Ovary (tissue), 10 donors: Measurements from ENCODE around the gene MRPL38. TPM values are rescaled to one million over a fixed set of nuclear protein-coding genes. Genes with fewer than 3 reads are reported as not detected.

Experiments
- DNase-seq, 5 donors: peaks; one replicate each; pipeline ENCODE4 v3.0.0-alpha.2; 2019 to 2020
- H3K27ac ChIP-seq, 2 donors: fragments of 200-600 bp; one replicate each; pipeline versions ENCODE4 v1.5.1 to v1.8.0; 2019 to 2022
- H3K27me3 ChIP-seq: fragments of 200-600 bp; one replicate; pipeline ENCODE4 v1.8.0; 2022
- H3K36me3 ChIP-seq: fragments of 200-600 bp; sonication (generic); one replicate; pipeline ENCODE4 v1.5.1; 2019
- H3K4me1 ChIP-seq: one replicate; pipeline ENCODE4 v1.8.1; 2013; ENCODE audit warnings: mild to moderate bottlenecking, moderate library complexity; ENCODE audit not compliant: insufficient read depth
- H3K4me3 ChIP-seq: fragments of 200-600 bp; sonication (generic); one replicate; pipeline ENCODE4 v1.5.1; 2017
- H3K9me3 ChIP-seq, 2 donors: fragments of 200-600 bp in 1 of 2; sonication (generic) in 1 of 2; one replicate each; pipeline versions ENCODE4 v1.5.1 to v1.8.1; 2013 to 2019; ENCODE audit warnings: mild to moderate bottlenecking in 1 of 2, moderate library complexity in 1 of 2
- EP300 ChIP-seq: sonication (generic); formaldehyde crosslinking; IDR thresholded peaks from one replicate; pipeline ENCODE4 v1.6.1; 2017; ENCODE audit warnings: antibody characterized with exemption
- POLR2A ChIP-seq: fragments of 450-650 bp; IDR thresholded peaks from one replicate; pipeline ENCODE4 v1.6.1; 2017; ENCODE audit warnings: antibody characterized with exemption, mild to moderate bottlenecking, moderate library complexity
- WGBS, 3 donors: extraction: QIAGEN DNeasy Blood & Tissue Kit in 1 of 3; methylation state at CpG; one replicate each; pipeline versions ENCODE4 v1.1.5 to v1.1.7; 2013 to 2017; 5-methylcytosine and 5-hydroxymethylcytosine counted together
- intact Hi-C, 4 donors: fragments of 100-400 bp; cut with DNase I; formaldehyde crosslinking; loops; one replicate each; pipeline versions ENCODE4 v1.11.0 to v1.15.1; 2022 to 2023
- long read RNA-seq, 3 donors: library from polyadenylated mRNA in 2 of 3; unstranded in 2 of 3; transcript quantifications; one replicate each; pipeline ENCODE4 v2.0.0 and lab custom pipeline, GENCODE V29; 2021 to 2026
- polyA plus RNA-seq, 2 donors: library from polyadenylated mRNA; stranded (reverse); fragments of 200-250 nt in 1 of 2; fragments of 350-450 nt in 1 of 2; fragmentation: Illumina TruSeq in 1 of 2; extraction: RNeasy Lipid Tissue Mini Kit (QIAGEN cat#74804) in 1 of 2; gene quantifications; one replicate each; pipeline ENCODE4 v1.2.3, GENCODE V29; 2013 to 2014
- total RNA-seq, 7 donors: library from RNA; depleted of rRNA in 2 of 7; stranded (reverse); fragments of >200 nt in 2 of 7; fragmentation: NEBNext Ultra II Directional in 3 of 7; extraction: Animal tissue kit (Norgen Biotek cat#: 25700) in 3 of 7; gene quantifications; one replicate each; pipeline versions ENCODE4 v1.1.0 to v1.2.4, GENCODE V29; 2016 to 2023
- TF ChIP-seq, protein P1 (sequence below), 3 donors: fragments of 450-650 bp in 2 of 3; fragments of 200-600 bp in 1 of 3; IDR thresholded peaks; one replicate each; pipeline versions ENCODE4 v1.5.1 to v1.8.0; 2016 to 2022; ENCODE audit warnings: antibody characterized with exemption in 3 of 3, mild to moderate bottlenecking in 1 of 3
- donor health status: DM: no; HTN: no; CAD: no; lungs with moderate emphysema.
- donor health status: DM: no; HTN: no; CAD: no.
- donor health status: Bipolar disorder and iron deficiency.
- donor health status: DM: yes; HTN: yes; CAD: no.
- donor health status: DM: no; HTN: no; CAD: no.
- donor health status: DM: yes; HTN: yes; CAD: no.

MRPL38 gene
- total RNA-seq (10 to 100 TPM; 30.4 to 93.0 (median 83.4) TPM), polyA plus RNA-seq (10 to 100 TPM; 14.5 to 51.4 TPM)
- long read RNA-seq, donor 1, transcript MRPL38-201 (9 exons, 1,888 nt) = major isoform, 396 of 480 reads
- long read RNA-seq, donor 1, transcript MRPL38-211 (3 exons, 525 nt) = minor isoform, 7 of 480 reads
- long read RNA-seq, donor 1, partial matches to known transcripts = 17 of 480 reads
- long read RNA-seq, donor 1, other reads (novel, unspliced or antisense) = 57 of 480 reads
- long read RNA-seq, donor 2, transcript MRPL38-201 (9 exons, 1,888 nt) = major isoform, 30 of 34 reads
- long read RNA-seq, donor 2, partial matches to known transcripts = 0 of 34 reads
- long read RNA-seq, donor 2, other reads (novel, unspliced or antisense) = 0 of 34 reads
- long read RNA-seq, donor 3, transcript MRPL38-201 (9 exons, 1,888 nt) = major isoform, 110 of 143 reads
- long read RNA-seq, donor 3, partial matches to known transcripts = 5 of 143 reads
- long read RNA-seq, donor 3, other reads (novel, unspliced or antisense) = 26 of 143 reads

DNA sequence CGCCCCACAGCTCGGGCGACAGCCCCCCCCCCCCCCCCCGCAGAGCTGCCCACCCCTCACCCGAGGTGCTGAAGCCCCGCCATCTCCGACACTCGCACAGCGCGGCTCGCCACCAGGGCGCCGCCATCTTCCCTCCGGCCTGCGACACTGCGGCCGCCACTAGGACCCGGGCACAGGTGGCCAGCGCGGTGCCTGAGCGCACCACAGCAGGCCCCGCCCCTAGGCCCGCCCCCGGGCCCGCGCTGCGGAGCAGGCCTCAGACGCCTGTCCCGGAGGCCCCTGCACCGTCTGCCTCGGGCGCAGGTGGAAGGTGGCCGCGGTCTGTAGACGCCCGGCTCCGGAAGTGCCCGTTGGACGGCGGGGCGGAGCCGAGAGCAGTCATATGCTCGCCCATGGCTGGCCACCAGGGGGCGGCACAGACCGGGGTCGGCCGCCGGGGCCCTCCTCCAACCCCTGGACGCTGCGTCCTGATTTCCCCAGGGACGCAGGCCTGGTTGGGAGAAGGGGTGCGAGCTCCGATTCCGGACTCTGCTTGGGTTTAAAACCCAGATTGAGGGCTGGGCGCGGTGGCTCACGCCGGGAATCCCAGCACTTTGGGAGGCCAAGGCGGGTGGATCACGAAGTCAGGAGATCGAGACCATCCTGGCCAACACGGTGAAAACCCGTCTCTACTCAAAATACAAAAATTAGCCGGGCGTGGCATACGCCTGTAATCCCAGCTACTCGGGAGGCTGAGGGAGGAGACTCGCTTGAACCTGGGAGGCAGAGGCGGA, at the start of gene MRPL38:
TSS of gene MRPL38 (minus strand) at position 136 of the 773 bp plus-strand sequence. CDS start at position 127, 9 bp downstream.
- peak within 1 kb of the TSS; percentile 71 for H3K4me3 ChIP-seq
- TF ChIP-seq, protein P1, sequence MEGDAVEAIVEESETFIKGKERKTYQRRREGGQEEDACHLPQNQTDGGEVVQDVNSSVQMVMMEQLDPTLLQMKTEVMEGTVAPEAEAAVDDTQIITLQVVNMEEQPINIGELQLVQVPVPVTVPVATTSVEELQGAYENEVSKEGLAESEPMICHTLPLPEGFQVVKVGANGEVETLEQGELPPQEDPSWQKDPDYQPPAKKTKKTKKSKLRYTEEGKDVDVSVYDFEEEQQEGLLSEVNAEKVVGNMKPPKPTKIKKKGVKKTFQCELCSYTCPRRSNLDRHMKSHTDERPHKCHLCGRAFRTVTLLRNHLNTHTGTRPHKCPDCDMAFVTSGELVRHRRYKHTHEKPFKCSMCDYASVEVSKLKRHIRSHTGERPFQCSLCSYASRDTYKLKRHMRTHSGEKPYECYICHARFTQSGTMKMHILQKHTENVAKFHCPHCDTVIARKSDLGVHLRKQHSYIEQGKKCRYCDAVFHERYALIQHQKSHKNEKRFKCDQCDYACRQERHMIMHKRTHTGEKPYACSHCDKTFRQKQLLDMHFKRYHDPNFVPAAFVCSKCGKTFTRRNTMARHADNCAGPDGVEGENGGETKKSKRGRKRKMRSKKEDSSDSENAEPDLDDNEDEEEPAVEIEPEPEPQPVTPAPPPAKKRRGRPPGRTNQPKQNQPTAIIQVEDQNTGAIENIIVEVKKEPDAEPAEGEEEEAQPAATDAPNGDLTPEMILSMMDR (IDR thresholded peaks at IDR 0.05) = peak; percentile 98 to 100 (median 100)
- peak; percentile 66 for TF ChIP-seq POLR2A
- no peak for TF ChIP-seq EP300
- no peaks in the 10 kb centered on the region for H3K9me3 ChIP-seq
- no peaks in the 10 kb centered on the region for H3K27me3 ChIP-seq
- intact Hi-C loops = loop anchor here in 2 of 4 donors (2.0 to 5.0 kb wide), 3 partner anchors 74 to 102 kb away; partner anchors contain the start of genes ACOX1 (in 1 of the 2) and TEN1 (in 1 of the 2)
- WGBS, 3 donors = 0 to 1% (median 0%) methylated on average over 28 to 69 of the region's 69 CpGs
- no peaks in the 10 kb centered on the region for H3K36me3 ChIP-seq
- H3K27ac ChIP-seq = peak within 1 kb of the TSS; percentile 81 to 86
- DNase-seq = peak; percentile 93 to 95 (median 94)
- peaks cover 2% of the 10 kb centered on the region for H3K4me1 ChIP-seq

GRCh38 chr17:75950855-75951554, 46.3 kb upstream of the MRPL38 start:
- Histone ChIP-seq H3K4me3 (no peak overlapping the region), H3K4me1 (no peaks in the 10 kb centered on the region), H3K27ac (no peak overlapping the region), H3K9me3 (no peaks in the 10 kb centered on the region), H3K36me3 (no peaks in the 10 kb centered on the region), H3K27me3 (no peaks in the 10 kb centered on the region)
- TF ChIP-seq POLR2A = no peak
- TF ChIP-seq, protein P1 (IDR thresholded peaks at IDR 0.05) = no peak
- TF ChIP-seq EP300 = no peak
- no peak for DNase-seq
- 68 to 80% (median 77%) methylated on average over 8 of the region's 8 CpGs for WGBS, 3 donors
- intact Hi-C loops = no loop called here

GRCh38 chr17:75950421-75950820, 45.7 kb upstream of the MRPL38 start:
- intact Hi-C loops = no loop called here
- Histone ChIP-seq H3K4me3 (no peak overlapping the region), H3K4me1 (no peaks in the 10 kb centered on the region), H3K36me3 (no peaks in the 10 kb centered on the region), H3K27ac (no peak overlapping the region), H3K27me3 (no peaks in the 10 kb centered on the region), H3K9me3 (no peaks in the 10 kb centered on the region)
- TF ChIP-seq POLR2A = no peak
- TF ChIP-seq, protein P1 (IDR thresholded peaks at IDR 0.05) = no peak
- DNase-seq = no peak
- 87 to 90% (median 89%) methylated on average over 6 of the region's 6 CpGs for WGBS, 3 donors

DNA sequence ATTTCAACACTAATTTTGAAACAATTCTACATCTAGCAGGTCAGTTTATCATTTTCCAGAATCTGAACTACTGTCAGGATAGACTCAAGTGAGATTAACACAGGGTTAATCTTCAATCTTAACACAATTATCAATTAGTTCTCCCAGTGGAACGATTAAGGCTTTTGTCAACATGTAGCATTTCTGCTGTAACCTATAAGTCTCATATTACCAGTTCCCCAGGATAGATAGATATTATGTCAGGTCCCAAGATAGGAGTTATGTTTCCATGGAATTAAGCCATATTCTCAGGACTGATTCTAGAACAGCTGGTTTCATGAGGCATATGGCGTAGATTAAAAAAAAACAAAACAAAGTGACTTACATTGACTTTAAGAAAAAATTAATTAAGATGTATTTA, 40.5 kb upstream of the MRPL38 start:
- intact Hi-C loops = no loop called here
- 46 to 59% (median 55%) methylated on average over 2 of the region's 2 CpGs for WGBS, 3 donors
- no peaks in the 10 kb centered on the region for H3K36me3 ChIP-seq

More for the DNA sequence above, 40.5 kb upstream of the MRPL38 start:
- no peaks in the 10 kb centered on the region for H3K9me3 ChIP-seq
- H3K27ac ChIP-seq = no peak overlapping the region
- no peak for DNase-seq
- TF ChIP-seq, protein P1 (IDR thresholded peaks at IDR 0.05) = no peak
- TF ChIP-seq EP300 = no peak
- TF ChIP-seq POLR2A = no peak
- no peaks in the 10 kb centered on the region for H3K4me1 ChIP-seq
- no peaks in the 10 kb centered on the region for H3K27me3 ChIP-seq
- H3K4me3 ChIP-seq = no peak overlapping the region
